ENCODE data around the gene SRA1. TPM values are rescaled to one million over a fixed set of nuclear protein-coding genes. Genes with fewer than 3 reads are reported as not detected.

SRA1 gene
- 32.2 and 34.6 TPM in 2 replicates for total RNA-seq

DNA sequence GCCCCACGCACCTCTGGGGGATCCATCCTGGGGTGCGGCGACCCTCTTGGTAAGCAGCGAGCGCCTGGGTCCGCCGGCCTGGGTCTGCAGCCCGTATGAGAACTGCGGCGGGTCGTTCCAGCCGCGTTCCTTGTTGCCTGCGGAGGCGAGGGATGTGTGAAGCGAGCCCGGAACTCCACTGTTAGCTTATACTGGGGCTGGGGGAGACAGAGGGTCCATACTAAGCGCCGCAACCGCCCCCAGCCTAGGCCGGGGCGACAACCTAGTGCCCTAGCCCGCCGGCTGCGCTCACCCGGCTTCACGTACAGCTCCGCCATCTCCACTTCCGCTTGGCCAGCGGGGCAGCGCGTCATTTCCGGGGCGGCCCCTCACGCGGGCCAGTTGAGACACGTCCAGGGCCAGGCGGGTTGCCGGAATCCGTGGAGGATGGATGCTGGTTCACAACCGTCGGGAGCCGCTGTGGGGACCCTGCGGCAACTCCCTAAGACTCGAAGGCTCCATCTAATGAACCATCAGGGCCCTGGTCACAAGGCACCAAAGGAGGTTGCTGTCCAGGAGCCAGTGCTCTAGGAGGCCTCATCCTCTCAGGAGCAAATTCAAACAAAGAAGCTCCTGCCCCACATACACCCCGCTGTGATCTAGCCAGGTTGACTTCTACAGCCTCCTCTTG is at the start of gene SRA1:
Gene SRA1, minus strand, starts transcription at position 338 of the 670 bp plus-strand sequence. Its CDS starts 21 bp downstream, at position 317.

DNA sequence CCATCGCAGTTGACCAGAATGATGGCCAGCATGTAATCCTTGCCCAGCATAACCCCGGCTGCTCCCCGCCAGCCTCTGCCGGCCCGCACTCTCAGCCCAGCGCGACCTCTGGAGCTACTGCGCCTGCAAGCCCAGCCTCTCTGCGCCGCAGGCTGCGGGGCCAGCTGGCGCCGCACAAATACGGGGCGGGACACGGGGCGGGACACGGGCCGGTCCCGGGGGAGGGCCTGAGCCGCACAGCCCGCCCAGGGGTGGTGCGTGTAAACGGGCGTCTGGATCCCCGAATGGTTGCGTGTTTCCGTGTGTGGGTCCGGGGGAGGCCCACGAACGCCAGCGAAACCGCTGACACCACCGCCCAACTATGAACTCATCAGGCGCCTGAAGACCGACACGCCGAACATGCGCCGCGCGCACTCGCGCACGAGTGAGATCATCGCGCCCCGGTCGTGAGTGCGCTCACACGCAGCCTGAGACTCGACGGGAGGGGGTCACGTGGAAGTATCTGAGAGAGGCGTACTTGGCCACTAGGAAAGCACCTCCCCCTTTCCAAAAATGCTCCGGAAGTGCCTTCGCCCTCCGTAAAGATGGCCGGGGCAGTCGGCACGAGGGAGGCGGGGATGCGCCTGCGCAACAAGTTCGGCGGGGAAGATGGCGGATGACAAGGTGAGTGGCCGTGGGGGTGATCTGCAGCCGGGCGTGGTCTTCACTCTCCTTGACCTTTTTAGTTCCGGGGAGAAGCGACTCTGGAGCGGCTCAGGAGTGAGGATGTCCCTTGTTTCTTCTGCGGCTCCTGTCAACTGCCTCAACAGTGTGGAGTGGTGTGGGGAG is 7.1 kb upstream of the SRA1 start, which contains the start of the genes APBB3 and SLC35A4:
Gene APBB3, minus strand, starts transcription at position 403 of the 828 bp plus-strand sequence. Its CDS starts 353 bp downstream, at position 50.
Gene SLC35A4, plus strand, starts transcription at position 633 of the 828 bp plus-strand sequence. CDS start 2,342 bp downstream, outside the sequence.

GRCh38 chr5:140547508-140548299 is 9.6 kb downstream of the SRA1 start, which contains the start of gene EIF4EBP3:
Gene EIF4EBP3, plus strand, starts transcription at chr5:140547662. Its CDS starts 76 bp downstream, at chr5:140547738.

Other genes with a start within 250 kb of the SRA1 start
- gene HBEGF, start 210.9 kb downstream of the SRA1 start, total RNA-seq, result 90.7 and 90.9 TPM in 2 replicates
- gene SLC4A9, start 197.3 kb downstream of the SRA1 start, total RNA-seq, result not detected in 2 replicates
- gene ANKHD1, start 155.6 kb downstream of the SRA1 start, total RNA-seq, result 25.6 and 26.8 TPM in 2 replicates
- 3.8 and 4.8 TPM in 2 replicates for gene EIF4EBP3, start 9.8 kb downstream of the SRA1 start, total RNA-seq
- 4.1 and 4.9 TPM in 2 replicates for gene APBB3, start 7.1 kb upstream of the SRA1 start, total RNA-seq
- 57.6 and 60.5 TPM in 2 replicates for gene SLC35A4, start 7.4 kb upstream of the SRA1 start, total RNA-seq
- 0.20 and 0.60 TPM in 2 replicates for gene CD14, start 75.7 kb upstream of the SRA1 start, total RNA-seq
- 30.0 and 36.1 TPM in 2 replicates for gene TMCO6, start 82.0 kb upstream of the SRA1 start, total RNA-seq
- 58.5 and 60.6 TPM in 2 replicates for gene NDUFA2, start 90.2 kb upstream of the SRA1 start, total RNA-seq
- gene IK, start 90.4 kb upstream of the SRA1 start, total RNA-seq, result 64.9 and 80.8 TPM in 2 replicates
- gene WDR55, start 107.4 kb upstream of the SRA1 start, total RNA-seq, result 20.2 and 20.4 TPM in 2 replicates
- 0.10 and 0.80 TPM in 2 replicates for gene DND1, start 116.1 kb upstream of the SRA1 start, total RNA-seq
- gene HARS1, start 133.9 kb upstream of the SRA1 start, total RNA-seq, result 78.0 and 83.4 TPM in 2 replicates
- gene HARS2, start 134.0 kb upstream of the SRA1 start, total RNA-seq, result 21.4 and 28.1 TPM in 2 replicates
- 34.9 and 45.4 TPM in 2 replicates for gene ZMAT2, start 143.0 kb upstream of the SRA1 start, total RNA-seq
- not detected in 2 replicates for gene PCDHA1, start 228.7 kb upstream of the SRA1 start, total RNA-seq
- gene PCDHA2, start 237.4 kb upstream of the SRA1 start, total RNA-seq, result 0.10 TPM in 1 of 2 replicates, not detected in the other
- 0.20 TPM in 1 of 2 replicates, not detected in the other for gene PCDHA3, start 243.6 kb upstream of the SRA1 start, total RNA-seq
- gene PCDHA4, start 249.6 kb upstream of the SRA1 start, total RNA-seq, result 0.05 TPM in 1 of 2 replicates, not detected in the other

Data from mammary microvascular endothelial cell (primary cell).